OCI-LY3 (cell line): ENCODE data around the gene RMND5B.
"Not testable (repeated sequence)": the region's sequence is repeated elsewhere in the genome, so short reads cannot be mapped to it uniquely, and the experiment has no call there.

Source experiments
- H2AFZ ChIP-seq: fragments of 200-600, 300-600 bp; shearing (Covaris generic); 2 replicates; pipeline ENCODE4 v1.6.0; 2014; ENCODE audit warnings: antibody characterized with exemption, low read depth, low read length
- H3K27ac ChIP-seq: fragments of 200-600, 300-600 bp; sonication (generic); 2 replicates; pipeline ENCODE4 v1.5.1; 2014; ENCODE audit warnings: mild to moderate bottlenecking, low read length, moderate library complexity, mixed read lengths
- H3K27me3 ChIP-seq: fragments of 200-600, 300-600 bp; sonication (generic); 2 replicates; pipeline ENCODE4 v1.6.1; 2014; ENCODE audit warnings: low read depth, low read length, mixed read lengths
- H3K36me3 ChIP-seq: fragments of 200-600, 300-600 bp; sonication (generic); replicated peaks from 2 replicates; pipeline ENCODE3; 2014; ENCODE audit warnings: low read depth, low read length, mixed read lengths
- H3K4me1 ChIP-seq: fragments of 300-600, 200-600 bp; sonication (generic); 2 replicates; pipeline ENCODE4 v1.6.1; 2014; ENCODE audit warnings: low read length, mixed read lengths
- H3K4me2 ChIP-seq: fragments of 200-600, 300-600 bp; sonication (generic); 2 replicates; pipeline ENCODE4 v1.6.1; 2014; ENCODE audit warnings: low read length, mixed read lengths
- H3K4me3 ChIP-seq: fragments of 300-600, 200-600 bp; sonication (generic); 2 replicates; pipeline ENCODE4 v1.5.1; 2014; ENCODE audit warnings: antibody characterized with exemption, mild to moderate bottlenecking, low read length, moderate library complexity
- H3K79me2 ChIP-seq: fragments of 300-600, 200-600 bp; shearing (Covaris generic); 2 replicates; pipeline ENCODE4 v1.6.1; 2014; ENCODE audit warnings: mild to moderate bottlenecking, low read length, mixed read lengths
- H3K9ac ChIP-seq: fragments of 300-600, 200-600 bp; shearing (Covaris generic); 2 replicates; pipeline ENCODE4 v1.6.0; 2014; ENCODE audit warnings: mild to moderate bottlenecking, low read length, moderate library complexity
- H3K9me3 ChIP-seq: fragments of 200-600, 300-600 bp; shearing (Covaris generic); 2 replicates; pipeline ENCODE4 v1.6.1; 2014; ENCODE audit warnings: low read length, mixed read lengths; ENCODE audit not compliant: insufficient read depth
- H4K20me1 ChIP-seq: fragments of 200-600, 300-600 bp; sonication (generic); 2 replicates; pipeline ENCODE4 v1.6.1; 2016; ENCODE audit warnings: low read length, mixed read lengths; ENCODE audit not compliant: insufficient read depth
- EZH2phosphoT487 ChIP-seq: fragments of 200-600 bp; shearing (Covaris generic); IDR thresholded peaks from 2 replicates; pipeline ENCODE4 v1.6.1; 2018; ENCODE audit warnings: antibody characterized with exemption, mixed run types, low read depth
- TF ChIP-seq, protein P1 (sequence below): fragments of 200-600, 300-600 bp; sonication (generic); IDR thresholded peaks from 2 replicates; pipeline ENCODE4 v1.5.1; 2014; ENCODE audit warnings: antibody characterized with exemption, low read length, low read depth

RMND5B gene

DNA sequence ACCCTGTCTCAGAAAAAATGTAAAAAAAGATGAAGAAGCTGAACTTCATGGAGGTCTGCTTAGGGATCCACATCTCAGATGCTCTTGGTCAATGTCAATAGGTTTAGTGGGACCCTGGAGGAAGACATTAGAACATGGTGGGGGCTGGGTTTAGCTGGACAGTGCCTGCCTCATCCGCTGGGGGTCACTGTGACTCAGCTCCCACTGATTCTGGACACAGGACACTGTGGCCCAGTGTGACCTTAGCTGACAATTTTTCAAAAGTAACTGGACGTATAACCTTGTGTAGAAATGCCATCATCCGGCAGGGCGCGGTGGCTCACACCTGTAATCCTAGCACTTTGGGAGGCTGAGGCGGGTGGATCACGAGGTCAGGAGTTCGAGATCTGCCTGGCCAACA, 66.2 kb downstream of the RMND5B start:
- Histone ChIP-seq H2AFZ (no peak overlapping the region), H3K36me3 (no peaks in the 10 kb centered on the region), H3K4me1 (no peaks in the 10 kb centered on the region), H3K27me3 (peaks cover 18% of the 10 kb centered on the region), H3K9me3 (no peaks in the 10 kb centered on the region), H3K4me3 (no peak overlapping the region), H3K9ac (no peak overlapping the region), H3K79me2 (no peaks in the 10 kb centered on the region), H3K27ac (no peak overlapping the region), H4K20me1 (no peaks in the 10 kb centered on the region), H3K4me2 (no peak overlapping the region)
- TF ChIP-seq EZH2phosphoT487, result no peak
- TF ChIP-seq, protein P1, sequence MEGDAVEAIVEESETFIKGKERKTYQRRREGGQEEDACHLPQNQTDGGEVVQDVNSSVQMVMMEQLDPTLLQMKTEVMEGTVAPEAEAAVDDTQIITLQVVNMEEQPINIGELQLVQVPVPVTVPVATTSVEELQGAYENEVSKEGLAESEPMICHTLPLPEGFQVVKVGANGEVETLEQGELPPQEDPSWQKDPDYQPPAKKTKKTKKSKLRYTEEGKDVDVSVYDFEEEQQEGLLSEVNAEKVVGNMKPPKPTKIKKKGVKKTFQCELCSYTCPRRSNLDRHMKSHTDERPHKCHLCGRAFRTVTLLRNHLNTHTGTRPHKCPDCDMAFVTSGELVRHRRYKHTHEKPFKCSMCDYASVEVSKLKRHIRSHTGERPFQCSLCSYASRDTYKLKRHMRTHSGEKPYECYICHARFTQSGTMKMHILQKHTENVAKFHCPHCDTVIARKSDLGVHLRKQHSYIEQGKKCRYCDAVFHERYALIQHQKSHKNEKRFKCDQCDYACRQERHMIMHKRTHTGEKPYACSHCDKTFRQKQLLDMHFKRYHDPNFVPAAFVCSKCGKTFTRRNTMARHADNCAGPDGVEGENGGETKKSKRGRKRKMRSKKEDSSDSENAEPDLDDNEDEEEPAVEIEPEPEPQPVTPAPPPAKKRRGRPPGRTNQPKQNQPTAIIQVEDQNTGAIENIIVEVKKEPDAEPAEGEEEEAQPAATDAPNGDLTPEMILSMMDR, result peak; percentile 17; the same call in 1 of the 2 replicates

DNA sequence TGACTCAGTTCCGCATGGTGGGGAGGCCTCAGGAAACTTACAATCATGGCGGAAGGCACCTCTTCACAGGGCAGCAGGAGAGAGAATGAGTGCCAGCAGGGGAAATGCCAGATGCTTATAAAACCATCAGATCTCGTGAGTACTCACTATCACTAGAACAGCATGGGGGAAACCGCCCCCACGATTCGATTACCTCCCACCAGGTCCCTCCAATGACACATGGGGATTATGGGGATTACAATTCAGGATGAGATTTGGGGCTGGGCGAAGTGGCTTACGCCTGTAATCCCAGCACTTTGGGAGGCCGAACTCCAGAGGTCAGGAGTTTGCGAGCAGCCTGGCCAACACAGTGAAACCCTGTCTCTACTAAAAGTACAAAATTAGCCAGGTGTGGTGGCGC, 67.3 kb downstream of the RMND5B start:
- not testable (repeated sequence) for H3K9me3 ChIP-seq, H4K20me1 ChIP-seq, H2AFZ ChIP-seq, H3K27ac ChIP-seq, H3K4me2 ChIP-seq, H3K4me3 ChIP-seq, H3K9ac ChIP-seq, H3K79me2 ChIP-seq, H3K36me3 ChIP-seq, H3K4me1 ChIP-seq
- H3K27me3 ChIP-seq, result peaks cover 16% of the 10 kb centered on the region

DNA sequence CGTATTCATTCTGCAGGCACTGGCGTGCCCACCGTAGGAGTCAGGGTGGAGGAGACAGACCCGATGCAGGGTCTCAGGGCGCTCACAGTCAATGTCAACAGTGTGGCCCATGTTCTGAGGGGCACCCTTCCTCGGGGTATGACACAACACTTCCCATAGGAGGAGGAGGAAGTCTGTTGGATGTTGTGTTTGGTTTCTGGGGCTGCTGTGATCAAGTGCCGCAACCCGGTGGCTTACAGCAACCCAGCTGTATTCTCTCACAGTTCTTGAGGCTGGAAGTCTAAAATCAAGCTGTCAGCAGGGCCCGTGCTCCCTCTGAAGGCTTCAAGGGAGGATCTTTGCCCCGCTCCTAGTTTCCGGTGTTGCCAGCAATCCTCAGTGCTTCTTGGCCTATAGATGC, 67.9 kb downstream of the RMND5B start:
- Histone ChIP-seq H3K27me3 (peaks cover 13% of the 10 kb centered on the region), H3K4me1 (no peaks in the 10 kb centered on the region), H3K9ac (no peak overlapping the region), H3K79me2 (peaks cover 8% of the 10 kb centered on the region), H3K4me3 (no peak overlapping the region), H3K36me3 (no peaks in the 10 kb centered on the region), H3K27ac (no peak overlapping the region), H4K20me1 (no peaks in the 10 kb centered on the region), H3K4me2 (no peak overlapping the region), H2AFZ (no peak overlapping the region), H3K9me3 (no peaks in the 10 kb centered on the region)
- TF ChIP-seq, protein P1, result no peak
- TF ChIP-seq EZH2phosphoT487, result no peak

GRCh38 chr5:178199581-178200434, 69.0 kb downstream of the RMND5B start:
- Histone ChIP-seq H3K27ac (no peak overlapping the region), H3K79me2 (peaks cover 18% of the 10 kb centered on the region), H4K20me1 (no peaks in the 10 kb centered on the region), H3K4me1 (no peaks in the 10 kb centered on the region), H3K9ac (no peak overlapping the region), H3K27me3 (0 out of 2 replicates have a peak, but pooled peaks cover 3% of the 10 kb centered on the region), H3K36me3 (no peaks in the 10 kb centered on the region), H3K9me3 (no peaks in the 10 kb centered on the region), H3K4me3 (no peak overlapping the region), H3K4me2 (no peak overlapping the region), H2AFZ (no peak overlapping the region)
- no peak for TF ChIP-seq EZH2phosphoT487
